PC-9 (cell line): ENCODE measurements around the gene ATE1.

Source experiments
- CTCF ChIP-seq: fragments of 200-600 bp; sonication (generic); conservative IDR thresholded peaks from 2 replicates; pipeline ENCODE4 v1.6.1; 2017; ENCODE audit warnings: mixed run types, antibody characterized with exemption, mild to moderate bottlenecking, moderate library complexity
- EZH2 ChIP-seq: fragments of 200-600 bp; sonication (generic); IDR thresholded peaks from 2 replicates; pipeline ENCODE4 v1.8.0; 2017; ENCODE audit warnings: antibody characterized with exemption, low read depth

GRCh38 chr10:121959671-121960070 lies 31.8 kb upstream of the ATE1 start:
- TF ChIP-seq CTCF = no peak
- no peak for TF ChIP-seq EZH2
